Stomach (tissue), 9 donors: Measurements from ENCODE around the gene MACO1. TPM values are rescaled to one million over a fixed set of nuclear protein-coding genes. Genes with fewer than 3 reads are reported as not detected.
A peak's percentile ranks its signal among the peaks of the same experiment; 100 is the strongest.

Experiments
- DNase-seq, 2 donors: peaks; one replicate each; pipeline versions ENCODE4 v3.0.0 to v3.0.0-alpha.2; 2013 to 2019
- H3K27ac ChIP-seq, 5 donors: fragments of 200-600 bp in 4 of 5; sonication (generic) in 4 of 5; one replicate each; pipeline ENCODE4 v1.5.1; 2013 to 2019; ENCODE audit warnings: mild to moderate bottlenecking in 1 of 5, moderate library complexity in 1 of 5
- H3K27me3 ChIP-seq, 3 donors: fragments of 200-600 bp; sonication (generic); one replicate each; pipeline ENCODE4 v1.5.1; 2017 to 2019; ENCODE audit warnings: mixed run types in 1 of 3
- H3K36me3 ChIP-seq, 4 donors: fragments of 200-600 bp; sonication (generic); 1 replicate in 3 of 4; 2 replicates in 1 of 4; pipeline ENCODE4 v1.5.1; 2016 to 2019
- H3K4me1 ChIP-seq, 4 donors: fragments of 200-600 bp; sonication (generic); one replicate each; pipeline ENCODE4 v1.5.1; 2016 to 2019
- H3K4me3 ChIP-seq, 4 donors: fragments of 200-600 bp; sonication (generic) in 3 of 4; one replicate each; pipeline ENCODE4 v1.5.1; 2016 to 2019; ENCODE audit warnings: mild to moderate bottlenecking in 1 of 4
- H3K9me3 ChIP-seq, 4 donors: fragments of 200-600 bp; sonication (generic); one replicate each; pipeline ENCODE4 v1.5.1; 2016 to 2019
- CTCF ChIP-seq, 7 experiments: fragments of 450-650 bp in 4 of 7; fragments of 200-600 bp in 3 of 7; sonication (generic) in 3 of 7; IDR thresholded peaks; one replicate each; pipeline ENCODE4 v1.5.1; 2016 to 2019; ENCODE audit warnings: antibody characterized with exemption in 7 of 7, control low read depth in 2 of 7, mild to moderate bottlenecking in 1 of 7
- EP300 ChIP-seq: sonication (generic); formaldehyde crosslinking; IDR thresholded peaks from one replicate; pipeline ENCODE4 v1.6.1; 2017; ENCODE audit warnings: antibody characterized with exemption
- POLR2A ChIP-seq, 4 donors: fragments of 450-650 bp; IDR thresholded peaks; one replicate each; pipeline ENCODE4 v1.6.1; 2016; ENCODE audit warnings: antibody characterized with exemption in 4 of 4, control low read depth in 2 of 4, mild to moderate bottlenecking in 1 of 4, moderate library complexity in 1 of 4
- POLR2AphosphoS5 ChIP-seq, 3 donors: sonication (generic); formaldehyde crosslinking; IDR thresholded peaks; one replicate each; pipeline ENCODE4 v1.6.1; 2016; ENCODE audit warnings: antibody characterized with exemption in 3 of 3
- WGBS, 5 donors: extraction: QIAGEN DNeasy Blood & Tissue Kit in 3 of 5; methylation state at CpG; one replicate each; pipeline versions ENCODE4 v1.1.5 to v1.1.7; 2013 to 2018; 5-methylcytosine and 5-hydroxymethylcytosine counted together
- intact Hi-C: fragments of 100-400 bp; cut with DNase I; formaldehyde crosslinking; loops from one replicate; pipeline ENCODE4 v1.15.1; 2023; ENCODE audit warnings: low total_unique reads
- polyA plus RNA-seq, 3 donors: library from polyadenylated mRNA; stranded (reverse); fragments of 200-250 nt; gene quantifications; one replicate each; pipeline ENCODE4 v1.2.3, GENCODE V29; 2013
- total RNA-seq, 5 donors: library from RNA; depleted of rRNA; stranded (reverse); fragments of >200 nt; gene quantifications; one replicate each; pipeline versions ENCODE4 v1.1.0 to v1.2.3, GENCODE V29; 2014 to 2016
- donor health status: healthy with polysubstance abuse.
- donor health status: Bipolar disorder and iron deficiency.
- donor health status: healthy.

Gene MACO1
- total and polyA plus RNA-seq, 8 donors: 4.9 to 19.8 (median 11.3) TPM

- H3K4me3 ChIP-seq: no peak overlapping the region
- no peaks in the 10 kb centered on the region for H3K4me1 ChIP-seq
- no peak for DNase-seq
- H3K36me3 ChIP-seq: no peaks in the 10 kb centered on the region
- no peaks in the 10 kb centered on the region for H3K27me3 ChIP-seq
- H3K9me3 ChIP-seq: peaks cover 0 to 10% (median 4%) of the 10 kb centered on the region in 4 donors
- no peak for TF ChIP-seq POLR2AphosphoS5 (IDR thresholded peaks at IDR 0.05)
- no peak overlapping the region for H3K27ac ChIP-seq
- intact Hi-C loops: no loop called here
- WGBS, 5 donors: 79 to 90% (median 83%) methylated on average over 13 to 18 of the region's 18 CpGs
These were observed 99.0 kb downstream of the MACO1 start for GRCh38 chr1:25529518-25530185.

GRCh38 chr1:25530186-25531081 lies 99.7 kb downstream of the MACO1 start:
- Histone ChIP-seq H3K36me3 (no peaks in the 10 kb centered on the region), H3K27me3 (no peaks in the 10 kb centered on the region), H3K27ac (no peak overlapping the region), H3K4me3 (no peak overlapping the region), H3K4me1 (no peaks in the 10 kb centered on the region), H3K9me3 (peaks cover 0 to 2% (median under 1%) of the 10 kb centered on the region in 4 donors)
- DNase-seq: no peak
- intact Hi-C loops: no loop called here
- 89 to 91% (median 90%) methylated on average over 18 to 22 of the region's 22 CpGs for WGBS, 5 donors
- TF ChIP-seq CTCF (IDR thresholded peaks at IDR 0.05) (no peak), POLR2A (IDR thresholded peaks at IDR 0.05) (no peak), EP300 (no peak), POLR2AphosphoS5 (IDR thresholded peaks at IDR 0.05) (no peak)

GRCh38 chr1:25531082-25531461 lies 100.4 kb downstream of the MACO1 start:
- WGBS, 5 donors: 55 to 72% (median 63%) methylated on average over 11 of the region's 11 CpGs
- no peak overlapping the region for H3K4me3 ChIP-seq

GRCh38 chr1:25532970-25533369 lies 102.3 kb downstream of the MACO1 start:
- intact Hi-C loops: no loop called here
- whole genome bisulfite sequencing, 5 donors: 81 to 83% (median 83%) methylated on average over 3 of the region's 3 CpGs
- no peak overlapping the region for H3K27ac ChIP-seq

More at GRCh38 chr1:25531082-25531461, 100.4 kb downstream of the MACO1 start:
- DNase-seq: peak in 1 of 2 donors; percentile 35
- no peaks in the 10 kb centered on the region for H3K4me1 ChIP-seq
- TF ChIP-seq POLR2AphosphoS5 (IDR thresholded peaks at IDR 0.05) (no peak), CTCF (IDR thresholded peaks at IDR 0.05) (no peak), POLR2A (IDR thresholded peaks at IDR 0.05) (no peak), EP300 (no peak)
- H3K36me3 ChIP-seq: no peaks in the 10 kb centered on the region
- intact Hi-C loops: no loop called here
- H3K9me3 ChIP-seq: no peaks in the 10 kb centered on the region
- no peaks in the 10 kb centered on the region for H3K27me3 ChIP-seq
- H3K27ac ChIP-seq: no peak overlapping the region

GRCh38 chr1:25533775-25534409 lies 103.2 kb downstream of the MACO1 start:
- Histone ChIP-seq H3K27me3 (no peaks in the 10 kb centered on the region), H3K4me1 (no peaks in the 10 kb centered on the region), H3K36me3 (no peaks in the 10 kb centered on the region), H3K9me3 (no peaks in the 10 kb centered on the region), H3K27ac (no peak overlapping the region), H3K4me3 (no peak overlapping the region)
- DNase-seq: no peak
- TF ChIP-seq POLR2A (IDR thresholded peaks at IDR 0.05) (no peak), EP300 (no peak), POLR2AphosphoS5 (IDR thresholded peaks at IDR 0.05) (no peak), CTCF (IDR thresholded peaks at IDR 0.05) (no peak)
- WGBS, 5 donors: 72 to 79% (median 75%) methylated on average over 7 to 9 of the region's 9 CpGs
- intact Hi-C loops: no loop called here

More at GRCh38 chr1:25532970-25533369, 102.3 kb downstream of the MACO1 start:
- Histone ChIP-seq H3K4me1 (no peaks in the 10 kb centered on the region), H3K27me3 (no peaks in the 10 kb centered on the region), H3K36me3 (no peaks in the 10 kb centered on the region), H3K9me3 (no peaks in the 10 kb centered on the region), H3K4me3 (no peak overlapping the region)
- DNase-seq: no peak
- no peak for TF ChIP-seq EP300
